NCI-H128 (cell line): ENCODE measurements around the gene ALK.

Experiments
- DNase-seq: peaks from one replicate; lab custom pipeline; 2025; ENCODE audit not compliant: unreplicated experiment; lab: John Stamatoyannopoulos, UW

ALK gene

GRCh38 chr2:29614295-29614830 is 307.0 kb downstream of the ALK start:
- no peak for DNase-seq

- DNase-seq, result no peak
These were observed 307.6 kb downstream of the ALK start for GRCh38 chr2:29613792-29614266.

DNA sequence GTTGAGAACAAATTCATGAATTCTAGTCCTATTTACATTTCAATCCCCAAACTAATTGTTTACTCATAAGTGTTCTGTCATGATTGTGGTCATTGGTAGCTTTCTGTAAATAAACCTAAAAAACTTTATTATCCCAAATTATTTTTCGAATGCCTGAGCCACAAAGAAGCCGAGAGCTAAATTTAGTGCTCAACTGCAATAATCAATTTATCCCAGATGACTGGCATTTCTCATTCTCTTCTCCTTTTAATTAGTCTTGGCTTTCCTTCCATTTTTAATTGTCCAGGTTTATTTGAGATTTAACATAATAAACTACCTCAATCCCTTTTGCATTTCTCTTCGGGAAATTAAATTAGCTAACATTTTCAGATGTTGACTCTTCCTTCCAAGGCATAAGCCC is 308.3 kb downstream of the ALK start:
- DNase-seq, result no peak

- DNase-seq, result no peak
These were observed 308.8 kb downstream of the ALK start for GRCh38 chr2:29612568-29612967.

- DNase-seq, result no peak
These were observed 309.5 kb downstream of the ALK start for GRCh38 chr2:29611850-29612249.

- no peak for DNase-seq
These were observed 310.1 kb downstream of the ALK start for GRCh38 chr2:29611261-29611660.

GRCh38 chr2:29610569-29610968 is 310.8 kb downstream of the ALK start:
- DNase-seq, result no peak

- no peak for DNase-seq
These were observed 314.4 kb downstream of the ALK start for GRCh38 chr2:29607038-29607420.

DNA sequence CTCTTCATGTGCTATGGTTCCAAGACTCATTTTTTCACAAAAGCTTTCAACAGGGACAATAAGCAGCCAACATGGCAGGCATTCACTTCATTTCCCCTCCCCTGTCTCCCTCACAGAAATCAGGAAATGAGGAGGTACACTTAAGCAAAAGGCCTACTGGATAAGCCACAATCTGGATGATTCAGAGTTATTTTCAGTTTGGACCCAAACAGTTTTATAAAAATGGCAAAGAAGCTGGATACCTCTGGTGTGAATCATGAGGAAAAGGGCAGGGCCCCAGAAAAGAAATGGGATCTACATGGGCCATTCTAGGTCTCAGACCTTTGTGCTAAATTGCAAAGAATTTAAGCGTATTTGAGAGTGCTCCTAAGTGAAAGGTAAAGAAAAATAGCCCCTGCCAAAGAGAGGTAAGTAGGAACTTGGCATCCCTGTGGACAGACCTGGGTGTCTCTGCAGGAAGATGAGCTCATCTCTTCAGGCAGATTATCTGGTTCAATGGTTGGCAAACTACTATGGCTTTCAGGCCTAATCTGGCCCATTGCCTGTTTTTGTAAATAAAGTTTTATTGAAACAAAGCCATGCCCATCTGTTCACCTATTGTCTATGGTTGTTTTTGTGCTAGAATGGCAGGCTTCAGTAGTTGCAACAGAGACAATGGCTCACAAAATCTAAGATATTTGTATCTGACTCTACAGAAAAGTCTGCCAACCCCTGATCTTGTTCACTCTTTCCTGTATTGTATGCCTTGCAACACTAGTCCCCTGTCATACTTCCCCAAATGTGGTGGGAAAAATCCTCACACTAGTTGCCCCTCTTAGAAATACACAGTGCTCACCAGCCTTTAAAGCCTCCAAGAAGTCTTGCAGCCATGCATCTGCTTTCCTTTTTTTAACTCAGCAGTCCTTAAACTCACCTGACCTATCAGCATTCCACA is 315.0 kb downstream of the ALK start:
- no peak for DNase-seq

- DNase-seq, result no peak
These were observed 318.0 kb downstream of the ALK start for GRCh38 chr2:29603341-29603740.

GRCh38 chr2:29601872-29602271 is 319.5 kb downstream of the ALK start:
- no peak for DNase-seq

DNA sequence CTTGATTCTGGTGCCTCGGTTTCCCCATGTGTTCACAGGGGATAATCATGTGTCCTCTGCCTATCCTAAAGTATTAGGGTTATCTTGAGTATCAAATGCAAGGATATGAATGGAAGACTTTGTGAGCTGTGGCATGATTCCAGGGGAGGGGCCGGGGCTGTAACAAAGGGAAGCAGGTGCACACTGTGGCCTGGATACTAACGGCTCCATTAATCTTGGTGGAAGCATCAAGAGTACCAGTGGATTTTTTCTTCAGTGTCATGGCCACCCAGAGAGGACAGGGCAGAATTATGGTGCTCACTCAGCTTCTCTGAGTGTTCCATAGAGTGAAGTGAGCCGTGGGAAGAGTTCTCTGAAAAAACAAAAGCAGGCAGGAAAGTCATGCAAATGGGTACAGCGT is 320.1 kb downstream of the ALK start:
- DNase-seq, result no peak

DNA sequence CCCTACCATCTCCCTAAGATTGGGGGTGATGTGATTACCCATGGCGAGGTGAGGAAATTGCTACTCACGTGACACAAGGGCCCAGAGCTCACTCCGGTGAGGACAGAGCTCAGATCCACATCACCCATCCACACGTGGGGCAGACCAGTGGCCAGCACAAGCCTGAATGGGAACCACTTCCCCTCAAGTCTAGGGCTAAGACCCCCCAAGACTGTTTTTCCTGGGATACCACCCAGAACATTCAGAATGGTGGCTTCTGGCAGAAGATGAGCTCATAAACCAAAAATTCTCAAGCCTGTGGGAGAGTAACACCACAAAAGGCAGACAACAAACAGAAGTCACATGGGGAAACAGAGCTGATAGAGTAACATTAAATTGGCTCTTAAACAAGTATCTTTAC is 321.4 kb downstream of the ALK start:
- DNase-seq, result no peak

GRCh38 chr2:29598978-29599377 is 322.4 kb downstream of the ALK start:
- no peak for DNase-seq

- DNase-seq, result no peak
These were observed 324.4 kb downstream of the ALK start for GRCh38 chr2:29597035-29597434.

GRCh38 chr2:29596584-29596983 is 324.8 kb downstream of the ALK start:
- DNase-seq, result no peak

DNA sequence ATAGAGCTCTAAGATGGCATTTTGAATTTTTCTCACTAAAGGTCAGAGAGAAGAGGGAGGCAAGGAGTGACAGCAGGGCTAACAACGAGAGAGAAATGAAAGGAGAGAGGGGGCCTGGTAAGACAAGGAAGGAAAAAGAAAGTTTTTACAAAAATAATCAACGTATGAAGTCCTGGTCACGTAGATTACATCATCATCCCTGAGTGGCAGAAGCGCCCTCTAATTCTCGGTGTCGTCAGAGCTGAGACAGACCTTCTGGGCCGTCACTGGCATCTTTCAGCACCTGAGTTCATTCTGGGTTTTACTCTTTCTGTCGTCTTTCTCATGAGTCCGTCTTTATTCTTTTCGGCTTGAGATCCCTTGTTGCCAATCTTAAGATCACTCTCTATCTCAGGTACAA is 329.8 kb downstream of the ALK start:
- no peak for DNase-seq

GRCh38 chr2:29590211-29590610 is 331.2 kb downstream of the ALK start:
- DNase-seq, result no peak

- no peak for DNase-seq
These were observed 331.8 kb downstream of the ALK start for GRCh38 chr2:29589440-29590103.

GRCh38 chr2:29587402-29588190 is 333.8 kb downstream of the ALK start:
- no peak for DNase-seq

- no peak for DNase-seq
These were observed 334.5 kb downstream of the ALK start for GRCh38 chr2:29586919-29587318.
